Measurements from ENCODE around the gene DNAL1. TPM values are rescaled to one million over a fixed set of nuclear protein-coding genes. Genes with fewer than 3 reads are reported as not detected.

DNAL1 gene
- total and polyA plus RNA-seq, 9 of the 15 experiments (the other 6 are each of a cell fraction or from before 2014, with no cell fraction given) = 1.6 to 11.7 (median 4.8) TPM

- no peak for TF ChIP-seq SAP30 (IDR thresholded peaks at IDR 0.05; ENCODE audit: borderline replicate concordance, insufficient read depth, low read depth, low read length, poor library complexity, severe bottlenecking)
- peak; percentile 63 for TF ChIP-seq NFIC (IDR thresholded peaks at IDR 0.05)
- peak; percentile 97 for TF ChIP-seq HMGN3 (IDR thresholded peaks at IDR 0.05; ENCODE audit: borderline replicate concordance, extremely low read depth, insufficient read length, low read depth, low read length)
- TF ChIP-seq MITF (IDR thresholded peaks at IDR 0.05) = peak; percentile 53; the same call in 1 of the 2 replicates
- TF ChIP-seq, protein P1, sequence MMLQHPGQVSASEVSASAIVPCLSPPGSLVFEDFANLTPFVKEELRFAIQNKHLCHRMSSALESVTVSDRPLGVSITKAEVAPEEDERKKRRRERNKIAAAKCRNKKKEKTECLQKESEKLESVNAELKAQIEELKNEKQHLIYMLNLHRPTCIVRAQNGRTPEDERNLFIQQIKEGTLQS (IDR thresholded peaks at IDR 0.05) = peak; percentile 80
- TF ChIP-seq, protein P1 (CRISPR knock-in tag; conservative IDR thresholded peaks at IDR 0.05) = no peak
- peak in 1 of 2 experiments; percentile 68; a peak in 1 of 4 replicates for TF ChIP-seq ZMIZ1 (IDR thresholded peaks at IDR 0.05; ENCODE audit: low read depth in 2 of 2, low read length in 2 of 2)
- TF ChIP-seq MYC (IDR thresholded peaks at IDR 0.05; ENCODE audit: low read depth, low read length) = peak; percentile 47; the same call in 1 of the 2 replicates
- no peak for TF ChIP-seq MYC (CRISPR knock-in tag; IDR thresholded peaks at IDR 0.05; ENCODE audit: borderline replicate concordance, low read depth)
- TF ChIP-seq STAT5A (IDR thresholded peaks at IDR 0.05; ENCODE audit: borderline replicate concordance, low read length) = peak; percentile 53; the same call in 1 of the 2 replicates
- peak; percentile 90 for TF ChIP-seq SMARCA4 (IDR thresholded peaks at IDR 0.05)
- 0 out of 2 replicates have a peak, but pooled peaks have one; percentile 22 for TF ChIP-seq MTA3 (IDR thresholded peaks at IDR 0.05; ENCODE audit: borderline replicate concordance)
- 0 out of 2 replicates have a peak, but pooled peaks have one; percentile 5 for TF ChIP-seq PHB2 (IDR thresholded peaks at IDR 0.05; ENCODE audit: low read depth)
- peak; percentile 86 to 93; a peak in 3 of 4 replicates for TF ChIP-seq ETV6 (IDR thresholded peaks at IDR 0.05; ENCODE audit: borderline replicate concordance in 1 of 2, low read depth in 2 of 2, low read length in 1 of 2)
- no peak for TF ChIP-seq ETV6 (CRISPR knock-in tag; IDR thresholded peaks at IDR 0.05; ENCODE audit: borderline replicate concordance)
- TF ChIP-seq, protein P2, sequence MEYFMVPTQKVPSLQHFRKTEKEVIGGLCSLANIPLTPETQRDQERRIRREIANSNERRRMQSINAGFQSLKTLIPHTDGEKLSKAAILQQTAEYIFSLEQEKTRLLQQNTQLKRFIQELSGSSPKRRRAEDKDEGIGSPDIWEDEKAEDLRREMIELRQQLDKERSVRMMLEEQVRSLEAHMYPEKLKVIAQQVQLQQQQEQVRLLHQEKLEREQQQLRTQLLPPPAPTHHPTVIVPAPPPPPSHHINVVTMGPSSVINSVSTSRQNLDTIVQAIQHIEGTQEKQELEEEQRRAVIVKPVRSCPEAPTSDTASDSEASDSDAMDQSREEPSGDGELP (CRISPR knock-in tag; IDR thresholded peaks at IDR 0.05; ENCODE audit: borderline replicate concordance) = peak; percentile 50; the same call in 1 of the 2 replicates
- 0 out of 2 replicates have a peak, but pooled peaks have one; percentile 34 for TF ChIP-seq ZNF589 (CRISPR knock-in tag; IDR thresholded peaks at IDR 0.05; ENCODE audit: low read depth)
- TF ChIP-seq GATA2 (CRISPR knock-in tag; IDR thresholded peaks at IDR 0.05) = peak; percentile 32; the same call in 1 of the 2 replicates
- no peak for TF ChIP-seq ZFP30 (CRISPR knock-in tag; IDR thresholded peaks at IDR 0.05; ENCODE audit: borderline replicate concordance)
- peak; percentile 96 for TF ChIP-seq ARID1B (IDR thresholded peaks at IDR 0.05)
- TF ChIP-seq NR2C2 (CRISPR knock-in tag; IDR thresholded peaks at IDR 0.05) = no peak
- TF ChIP-seq NR2C2 (tag; IDR thresholded peaks at IDR 0.05) = no peak; the same call in 1 of the 2 replicates
These were observed 96.6 kb downstream of the DNAL1 start (continued) for GRCh38 chr14:73741386-73741875.

Measured in K562 (cell line).